BLaER1 treated with 17β-estradiol and CSF1 and Interleukin-3, amounts not matched to agents 10 nM and 100 nM (cell line): Measurements from ENCODE around the gene PPP1R12B.
"Not testable (repeated sequence)": the region's sequence is repeated elsewhere in the genome, so short reads cannot be mapped to it uniquely, and the experiment has no call there.

ENCODE experiments used
- H3K27ac ChIP-seq, 11 experiments: shearing (Covaris generic); formaldehyde crosslinking; 2 replicates each; pipeline ENCODE4 v1.8.1; 2022
- H3K27me3 ChIP-seq, 11 experiments: shearing (Covaris generic); formaldehyde crosslinking; 2 replicates each; pipeline ENCODE4 v1.8.1; 2022
- H3K36me3 ChIP-seq, 11 experiments: shearing (Covaris generic); formaldehyde crosslinking; 2 replicates each; pipeline ENCODE4 v1.8.1; 2022
- H3K4me1 ChIP-seq, 10 experiments: shearing (Covaris generic); formaldehyde crosslinking; 2 replicates each; pipeline ENCODE4 v1.8.1; 2022
- H3K4me2 ChIP-seq, 11 experiments: shearing (Covaris generic); formaldehyde crosslinking; 2 replicates each; pipeline ENCODE4 v1.8.1; 2022
- H3K4me3 ChIP-seq, 10 experiments: shearing (Covaris generic); formaldehyde crosslinking; 2 replicates each; pipeline ENCODE4 v1.8.1; 2022
- H3K9ac ChIP-seq, 11 experiments: shearing (Covaris generic); formaldehyde crosslinking; 2 replicates each; pipeline ENCODE4 v1.8.1; 2022
- H3K9me3 ChIP-seq, 11 experiments: shearing (Covaris generic); formaldehyde crosslinking; replicated peaks in 1 of 11; 2 replicates each; pipeline ENCODE4 v1.8.1; 2022
- H4K20me1 ChIP-seq, 11 experiments: shearing (Covaris generic); formaldehyde crosslinking; 2 replicates each; pipeline ENCODE4 v1.8.1; 2022
- Cebpa-rat ChIP-seq, 11 experiments: shearing (Covaris generic); IDR thresholded peaks; 2 replicates each; pipeline ENCODE4 v1.8.1; 2022

PPP1R12B gene

GRCh38 chr1:202498542-202498941, 150.0 kb downstream of the PPP1R12B start:
- peaks cover 0 to 11% (median 3%) of the 10 kb centered on the region in 10 experiments; a peak in 9 of 20 replicates for H3K4me1 ChIP-seq
- no peak for TF ChIP-seq Cebpa-rat (IDR thresholded peaks at IDR 0.05)
- no peak overlapping the region for H3K27ac ChIP-seq
- 0 out of 22 replicates have a peak, but pooled peaks cover 0 to 4% (median 0%) of the 10 kb centered on the region in 11 experiments for H3K9me3 ChIP-seq
- H3K9ac ChIP-seq = no peak overlapping the region
- no peak overlapping the region for H3K4me2 ChIP-seq
- no peak overlapping the region for H3K4me3 ChIP-seq
- peaks cover 0 to 98% (median 0%) of the 10 kb centered on the region in 11 experiments; a peak in 7 of 22 replicates for H3K27me3 ChIP-seq
- H4K20me1 ChIP-seq = peaks cover 0 to 63% (median 0%) of the 10 kb centered on the region in 11 experiments; a peak in 4 of 22 replicates
- H3K36me3 ChIP-seq = peaks cover 5 to 58% (median 15%) of the 10 kb centered on the region in 11 experiments; a peak in 21 of 22 replicates

GRCh38 chr1:202499997-202500396, 151.5 kb downstream of the PPP1R12B start:
- H3K9me3 ChIP-seq, H3K4me3 ChIP-seq, H3K4me2 ChIP-seq, H3K27ac ChIP-seq, H3K9ac ChIP-seq: not testable (repeated sequence)
- Histone ChIP-seq H3K36me3 (peaks cover 8 to 60% (median 20%) of the 10 kb centered on the region in 11 experiments), H3K27me3 (peaks cover 0 to 98% (median 0%) of the 10 kb centered on the region in 11 experiments; a peak in 6 of 22 replicates), H4K20me1 (peaks cover 0 to 52% (median 0%) of the 10 kb centered on the region in 11 experiments; a peak in 4 of 22 replicates), H3K4me1 (peaks cover 0 to 11% (median 3%) of the 10 kb centered on the region in 10 experiments; a peak in 9 of 20 replicates)

GRCh38 chr1:202501281-202501680, 152.8 kb downstream of the PPP1R12B start:
- Histone ChIP-seq H4K20me1 (peaks cover 0 to 46% (median 0%) of the 10 kb centered on the region in 11 experiments; a peak in 4 of 22 replicates), H3K9ac (no peak overlapping the region), H3K27me3 (peaks cover 0 to 98% (median 0%) of the 10 kb centered on the region in 11 experiments; a peak in 6 of 22 replicates), H3K4me3 (no peak overlapping the region), H3K4me2 (no peak overlapping the region), H3K9me3 (no peaks in the 10 kb centered on the region), H3K27ac (no peak overlapping the region), H3K36me3 (peaks cover under 1 to 47% (median 9%) of the 10 kb centered on the region in 11 experiments; a peak in 12 of 22 replicates), H3K4me1 (peaks cover 0 to 13% (median 3%) of the 10 kb centered on the region in 10 experiments; a peak in 9 of 20 replicates)
- TF ChIP-seq Cebpa-rat (IDR thresholded peaks at IDR 0.05) = no peak

- Histone ChIP-seq H3K27ac (no peak overlapping the region), H3K27me3 (peaks cover 0 to 70% (median 0%) of the 10 kb centered on the region in 11 experiments; a peak in 4 of 22 replicates), H4K20me1 (peaks cover 0 to 13% (median 0%) of the 10 kb centered on the region in 11 experiments; a peak in 3 of 22 replicates), H3K9me3 (no peaks in the 10 kb centered on the region), H3K4me1 (peaks cover 0 to 6% (median 0%) of the 10 kb centered on the region in 10 experiments; a peak in 1 of 20 replicates), H3K9ac (no peak overlapping the region), H3K4me2 (no peak overlapping the region), H3K36me3 (peaks cover 0 to 25% (median 9%) of the 10 kb centered on the region in 11 experiments; a peak in 11 of 22 replicates), H3K4me3 (no peak overlapping the region)
- TF ChIP-seq Cebpa-rat (IDR thresholded peaks at IDR 0.05) = no peak
Observed at GRCh38 chr1:202505356-202505755, 156.9 kb downstream of the PPP1R12B start.

- H3K27me3 ChIP-seq = peaks cover 0 to 64% (median 0%) of the 10 kb centered on the region in 11 experiments; a peak in 4 of 22 replicates
- H3K4me3 ChIP-seq, H3K27ac ChIP-seq, H3K9me3 ChIP-seq, H3K9ac ChIP-seq, H3K4me2 ChIP-seq, H3K4me1 ChIP-seq: not testable (repeated sequence)
- peaks cover 0 to 25% (median 9%) of the 10 kb centered on the region in 11 experiments; a peak in 11 of 22 replicates for H3K36me3 ChIP-seq
- peaks cover 0 to 13% (median 0%) of the 10 kb centered on the region in 11 experiments; a peak in 3 of 22 replicates for H4K20me1 ChIP-seq
Observed at GRCh38 chr1:202505880-202506575, 157.5 kb downstream of the PPP1R12B start.

- H3K4me2 ChIP-seq, H3K9ac ChIP-seq, H4K20me1 ChIP-seq, H3K4me1 ChIP-seq, H3K36me3 ChIP-seq, H3K27ac ChIP-seq, H3K4me3 ChIP-seq, H3K9me3 ChIP-seq: not testable (repeated sequence)
- H3K27me3 ChIP-seq = peaks cover 0 to 45% (median 0%) of the 10 kb centered on the region in 11 experiments; a peak in 4 of 22 replicates
Observed at GRCh38 chr1:202508863-202509262, 160.4 kb downstream of the PPP1R12B start.

GRCh38 chr1:202513875-202514274, 165.4 kb downstream of the PPP1R12B start:
- H3K27me3 ChIP-seq, H3K27ac ChIP-seq, H3K9ac ChIP-seq, H3K4me3 ChIP-seq, H3K9me3 ChIP-seq, H4K20me1 ChIP-seq, H3K4me1 ChIP-seq, H3K4me2 ChIP-seq, H3K36me3 ChIP-seq: not testable (repeated sequence)

GRCh38 chr1:202516434-202516877, 168.0 kb downstream of the PPP1R12B start:
- no peak for TF ChIP-seq Cebpa-rat (IDR thresholded peaks at IDR 0.05)

GRCh38 chr1:202517146-202517545, 168.6 kb downstream of the PPP1R12B start:
- H3K4me2 ChIP-seq, H4K20me1 ChIP-seq, H3K27me3 ChIP-seq, H3K27ac ChIP-seq, H3K4me3 ChIP-seq, H3K9me3 ChIP-seq, H3K9ac ChIP-seq, H3K36me3 ChIP-seq, H3K4me1 ChIP-seq: not testable (repeated sequence)

More at GRCh38 chr1:202516434-202516877, 168.0 kb downstream of the PPP1R12B start:
- no peak overlapping the region for H3K4me2 ChIP-seq
- no peak overlapping the region for H3K27ac ChIP-seq
- H3K4me3 ChIP-seq = no peak overlapping the region
- H3K36me3 ChIP-seq = no peaks in the 10 kb centered on the region
- H4K20me1 ChIP-seq = peaks cover 0 to 5% (median 0%) of the 10 kb centered on the region in 11 experiments; a peak in 3 of 22 replicates
- H3K9me3 ChIP-seq = no peaks in the 10 kb centered on the region
- 0 out of 22 replicates have a peak, but pooled peaks cover 0 to 5% (median 0%) of the 10 kb centered on the region in 11 experiments for H3K27me3 ChIP-seq
- H3K4me1 ChIP-seq = peaks cover 0 to 3% (median 0%) of the 10 kb centered on the region in 10 experiments; a peak in 1 of 20 replicates
- no peak overlapping the region for H3K9ac ChIP-seq

GRCh38 chr1:202518180-202518579, 169.7 kb downstream of the PPP1R12B start:
- H3K4me2 ChIP-seq, H3K36me3 ChIP-seq, H3K27me3 ChIP-seq, H3K9ac ChIP-seq, H4K20me1 ChIP-seq, H3K27ac ChIP-seq, H3K9me3 ChIP-seq, H3K4me3 ChIP-seq, H3K4me1 ChIP-seq: not testable (repeated sequence)

GRCh38 chr1:202518905-202519304, 170.4 kb downstream of the PPP1R12B start:
- not testable (repeated sequence) for H3K27ac ChIP-seq, H3K9me3 ChIP-seq, H3K4me1 ChIP-seq, H3K9ac ChIP-seq, H3K36me3 ChIP-seq, H3K4me3 ChIP-seq, H3K4me2 ChIP-seq, H3K27me3 ChIP-seq, H4K20me1 ChIP-seq

- not testable (repeated sequence) for H3K4me2 ChIP-seq, H4K20me1 ChIP-seq, H3K4me1 ChIP-seq, H3K9me3 ChIP-seq, H3K27me3 ChIP-seq, H3K9ac ChIP-seq, H3K4me3 ChIP-seq, H3K36me3 ChIP-seq, H3K27ac ChIP-seq
Observed at GRCh38 chr1:202520129-202520856, 171.8 kb downstream of the PPP1R12B start.

- H3K27ac ChIP-seq, H3K9me3 ChIP-seq, H3K4me1 ChIP-seq, H3K27me3 ChIP-seq, H4K20me1 ChIP-seq, H3K4me2 ChIP-seq, H3K9ac ChIP-seq, H3K36me3 ChIP-seq, H3K4me3 ChIP-seq: not testable (repeated sequence)
Observed at GRCh38 chr1:202520857-202521216, 172.3 kb downstream of the PPP1R12B start.
